ENCODE data around the gene SIX3. TPM values are rescaled to one million over a fixed set of nuclear protein-coding genes. Genes with fewer than 3 reads are reported as not detected.

SIX3 gene
- total RNA-seq, 4 donors from 2014 or later, result not detected

DNA sequence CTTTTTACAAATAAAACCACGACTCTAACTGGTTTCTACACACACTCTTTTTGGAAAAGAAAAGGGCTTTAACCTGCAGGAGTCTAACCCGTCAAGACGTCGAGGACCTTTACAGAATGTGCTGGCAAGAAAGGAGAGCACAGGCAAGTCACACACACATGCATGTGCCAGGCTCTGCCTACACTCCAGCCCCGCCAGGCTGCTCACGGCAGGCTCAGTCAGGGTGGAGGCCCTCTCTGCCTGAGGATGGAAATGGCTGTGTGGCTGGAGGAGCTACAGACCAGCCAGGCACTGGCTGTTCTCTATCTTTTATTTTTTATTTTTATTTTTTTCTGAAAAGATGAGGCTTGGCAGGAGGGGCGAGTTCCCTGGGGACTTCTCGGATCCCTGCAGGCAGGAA is 10.2 kb downstream of the SIX3 start:
- H3K4me3 ChIP-seq, result peak overlapping the region; percentile 35 to 49 (median 44)
- no peaks in the 10 kb centered on the region for H3K9me3 ChIP-seq
- TF ChIP-seq POLR2A (IDR thresholded peaks at IDR 0.05), result no peak
- TF ChIP-seq, protein P1, sequence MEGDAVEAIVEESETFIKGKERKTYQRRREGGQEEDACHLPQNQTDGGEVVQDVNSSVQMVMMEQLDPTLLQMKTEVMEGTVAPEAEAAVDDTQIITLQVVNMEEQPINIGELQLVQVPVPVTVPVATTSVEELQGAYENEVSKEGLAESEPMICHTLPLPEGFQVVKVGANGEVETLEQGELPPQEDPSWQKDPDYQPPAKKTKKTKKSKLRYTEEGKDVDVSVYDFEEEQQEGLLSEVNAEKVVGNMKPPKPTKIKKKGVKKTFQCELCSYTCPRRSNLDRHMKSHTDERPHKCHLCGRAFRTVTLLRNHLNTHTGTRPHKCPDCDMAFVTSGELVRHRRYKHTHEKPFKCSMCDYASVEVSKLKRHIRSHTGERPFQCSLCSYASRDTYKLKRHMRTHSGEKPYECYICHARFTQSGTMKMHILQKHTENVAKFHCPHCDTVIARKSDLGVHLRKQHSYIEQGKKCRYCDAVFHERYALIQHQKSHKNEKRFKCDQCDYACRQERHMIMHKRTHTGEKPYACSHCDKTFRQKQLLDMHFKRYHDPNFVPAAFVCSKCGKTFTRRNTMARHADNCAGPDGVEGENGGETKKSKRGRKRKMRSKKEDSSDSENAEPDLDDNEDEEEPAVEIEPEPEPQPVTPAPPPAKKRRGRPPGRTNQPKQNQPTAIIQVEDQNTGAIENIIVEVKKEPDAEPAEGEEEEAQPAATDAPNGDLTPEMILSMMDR (IDR thresholded peaks at IDR 0.05 in 4 of 5, conservative IDR thresholded peaks at IDR 0.05 in 1 of 5), result no peak
- intact Hi-C loops (cut with DNase I; ENCODE audit: low total_unique reads) (no loop called here), in situ Hi-C loops (cut with MboI; ENCODE audit: low sequenced_read_pairs in 4 of 4) (loop anchor here (10.0 to 25.0 kb wide), 4 partner anchors 467 to 914 kb away; no protein-coding TSS in a partner anchor)
- ATAC-seq, result no peak
- DNase-seq, result no peak
- H3K4me1 ChIP-seq, result peaks cover 10 to 11% of the 10 kb centered on the region in 2 donors
- no peaks in the 10 kb centered on the region for H3K36me3 ChIP-seq
- H3K27me3 ChIP-seq, result peaks cover 29 to 39% (median 38%) of the 10 kb centered on the region in 3 donors
- no peak overlapping the region for H3K27ac ChIP-seq

DNA sequence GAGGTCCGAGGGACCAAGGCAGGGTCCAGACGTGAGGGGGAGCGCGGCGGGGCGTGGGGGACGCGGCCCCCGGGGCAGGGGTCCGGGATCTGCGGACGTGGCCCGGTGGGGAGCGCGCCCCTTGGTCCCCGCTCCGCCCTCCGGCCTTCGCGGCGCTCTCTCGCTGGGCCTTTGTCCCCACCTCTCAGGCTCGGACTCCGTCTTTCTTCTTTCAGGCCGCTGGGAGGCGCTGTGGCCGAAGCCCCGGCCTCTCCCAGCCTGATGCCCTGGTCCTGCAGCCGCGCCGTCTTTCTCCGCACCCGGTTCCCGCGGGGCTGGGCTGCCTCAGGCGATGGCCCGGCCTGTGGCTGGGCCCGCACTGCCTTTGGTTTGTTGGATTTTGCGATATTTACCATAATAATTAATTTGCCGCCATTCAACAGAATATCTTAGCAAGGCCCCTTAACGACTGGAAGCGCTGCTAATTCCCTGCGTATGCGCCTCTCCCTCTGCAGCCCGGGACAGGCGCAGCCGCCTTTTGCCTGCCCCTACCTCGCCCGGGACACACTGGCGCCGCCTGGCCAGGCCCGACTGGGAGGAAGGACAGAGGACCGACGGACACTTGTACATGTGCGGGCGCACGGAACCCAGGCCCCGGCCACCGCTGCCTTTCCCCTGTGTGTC is 10.8 kb downstream of the SIX3 start:
- TF ChIP-seq, protein P1 (IDR thresholded peaks at IDR 0.05 in 4 of 5, conservative IDR thresholded peaks at IDR 0.05 in 1 of 5), result peak in 3 of 5 experiments; percentile 48 to 57 (median 56)
- TF ChIP-seq POLR2A (IDR thresholded peaks at IDR 0.05), result no peak
- in situ Hi-C loops (cut with MboI; ENCODE audit: low sequenced_read_pairs in 4 of 4), result loop anchor here (10.0 to 25.0 kb wide), 4 partner anchors 467 to 915 kb away; no protein-coding TSS in a partner anchor
- Histone ChIP-seq H3K27me3 (peaks cover 29 to 39% (median 36%) of the 10 kb centered on the region in 3 donors), H3K36me3 (no peaks in the 10 kb centered on the region), H3K4me1 (peaks cover 10 to 11% of the 10 kb centered on the region in 2 donors), H3K4me3 (peak overlapping the region; percentile 35 to 49 (median 44)), H3K27ac (no peak overlapping the region), H3K9me3 (no peaks in the 10 kb centered on the region)
- DNase-seq, result no peak
- peak; percentile 10 to 43 for ATAC-seq
- intact Hi-C loops (cut with DNase I; ENCODE audit: low total_unique reads), result no loop called here

DNA sequence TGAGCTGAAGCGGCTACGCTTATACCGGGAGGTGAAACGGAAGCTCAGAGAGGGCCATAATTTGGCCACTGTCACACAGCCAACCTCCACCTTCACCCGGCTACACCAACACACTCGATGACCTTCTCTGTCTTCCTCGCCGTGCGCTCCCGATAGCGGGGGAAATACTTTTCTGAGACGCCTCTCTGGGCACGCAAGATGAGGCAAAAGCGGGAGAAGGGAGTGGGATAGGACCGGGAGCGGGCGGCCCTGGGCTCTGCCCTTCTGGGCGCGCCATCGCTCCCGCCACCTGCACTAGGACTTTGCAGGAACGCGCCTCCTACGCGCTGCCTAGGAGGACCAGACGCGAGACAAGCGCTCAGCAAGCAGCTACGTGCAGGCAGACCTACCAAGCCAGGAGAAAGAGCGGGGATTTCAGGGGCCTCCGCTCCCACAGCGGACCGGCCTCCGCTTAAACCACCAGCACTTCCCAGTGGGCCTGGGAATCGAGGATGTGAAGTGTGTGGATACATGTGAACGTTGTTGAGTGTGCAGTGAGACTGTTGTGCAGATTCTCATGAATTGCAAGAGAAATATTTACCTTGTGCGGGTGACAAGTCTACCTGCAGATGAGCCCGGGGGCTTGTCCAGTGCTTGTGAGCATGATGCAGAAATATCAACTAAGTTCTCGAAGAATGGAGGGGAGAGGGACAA is 11.4 kb downstream of the SIX3 start:
- H3K27me3 ChIP-seq, result peaks cover 29 to 39% (median 36%) of the 10 kb centered on the region in 3 donors
- H3K36me3 ChIP-seq, result no peaks in the 10 kb centered on the region
- DNase-seq (no peak), ATAC-seq (no peak)
- H3K27ac ChIP-seq, result no peak overlapping the region
- H3K4me1 ChIP-seq, result peaks cover 10 to 11% of the 10 kb centered on the region in 2 donors
- H3K9me3 ChIP-seq, result no peaks in the 10 kb centered on the region
- intact Hi-C loops (cut with DNase I; ENCODE audit: low total_unique reads) (no loop called here), in situ Hi-C loops (cut with MboI; ENCODE audit: low sequenced_read_pairs in 4 of 4) (loop anchor here (10.0 to 25.0 kb wide), 4 partner anchors 468 to 916 kb away; no protein-coding TSS in a partner anchor)
- TF ChIP-seq, protein P1 (IDR thresholded peaks at IDR 0.05 in 4 of 5, conservative IDR thresholded peaks at IDR 0.05 in 1 of 5), result no peak
- TF ChIP-seq POLR2A (IDR thresholded peaks at IDR 0.05), result no peak
- H3K4me3 ChIP-seq, result peak overlapping the region; percentile 35 to 49 (median 44)

DNA sequence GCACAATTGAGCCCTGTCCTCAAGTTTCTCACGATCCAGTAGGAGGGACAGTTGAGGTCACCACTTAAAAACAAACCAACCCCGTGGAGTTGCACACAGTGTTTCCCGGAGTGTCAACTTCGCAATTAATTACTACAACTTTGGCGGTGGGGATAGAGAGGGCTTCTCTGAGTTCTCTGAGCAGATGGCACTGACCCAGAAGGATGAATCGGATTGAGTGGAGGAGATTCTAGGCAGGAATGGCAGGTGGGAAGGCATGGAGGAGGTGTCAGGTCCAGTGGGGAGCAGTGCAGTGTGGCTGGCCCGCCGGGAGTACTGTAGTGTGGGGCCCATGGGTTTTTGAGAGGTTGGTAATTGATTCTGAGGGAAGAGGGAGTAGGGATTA is 12.0 kb downstream of the SIX3 start:
- peaks cover 29 to 39% (median 38%) of the 10 kb centered on the region in 3 donors for H3K27me3 ChIP-seq

More for the DNA sequence above, 12.0 kb downstream of the SIX3 start:
- DNase-seq (no peak), ATAC-seq (no peak)
- Histone ChIP-seq H3K4me3 (no peak overlapping the region), H3K27ac (no peak overlapping the region), H3K36me3 (no peaks in the 10 kb centered on the region), H3K9me3 (no peaks in the 10 kb centered on the region), H3K4me1 (peaks cover 10 to 11% of the 10 kb centered on the region in 2 donors)
- intact Hi-C loops (cut with DNase I; ENCODE audit: low total_unique reads) (no loop called here), in situ Hi-C loops (cut with MboI; ENCODE audit: low sequenced_read_pairs in 4 of 4) (loop anchor here (10.0 to 25.0 kb wide), 4 partner anchors 469 to 916 kb away; no protein-coding TSS in a partner anchor)
- TF ChIP-seq POLR2A (IDR thresholded peaks at IDR 0.05), result no peak
- TF ChIP-seq, protein P1 (IDR thresholded peaks at IDR 0.05 in 4 of 5, conservative IDR thresholded peaks at IDR 0.05 in 1 of 5), result no peak
